Inflammatory macrophage treated with lipopolysaccharide for 4 hours (primary cell): ENCODE results near the gene BAZ2A.

ENCODE experiments used
- DNase-seq: peaks from one replicate; pipeline ENCODE4 v3.0.0-alpha.2; 2020

The BAZ2A gene

GRCh38 chr12:56634837-56635791 is 5.0 kb upstream of the BAZ2A start:
- DNase-seq: peak; percentile 62

- DNase-seq: no peak
Observed at GRCh38 chr12:56634242-56634836, 4.2 kb upstream of the BAZ2A start.

- no peak for DNase-seq
Observed at GRCh38 chr12:56633468-56634241, 3.5 kb upstream of the BAZ2A start.

- no peak for DNase-seq
Observed at GRCh38 chr12:56632701-56633467, 2.8 kb upstream of the BAZ2A start.

GRCh38 chr12:56631790-56632700 is 1.9 kb upstream of the BAZ2A start:
- peak; percentile 80 for DNase-seq

DNA sequence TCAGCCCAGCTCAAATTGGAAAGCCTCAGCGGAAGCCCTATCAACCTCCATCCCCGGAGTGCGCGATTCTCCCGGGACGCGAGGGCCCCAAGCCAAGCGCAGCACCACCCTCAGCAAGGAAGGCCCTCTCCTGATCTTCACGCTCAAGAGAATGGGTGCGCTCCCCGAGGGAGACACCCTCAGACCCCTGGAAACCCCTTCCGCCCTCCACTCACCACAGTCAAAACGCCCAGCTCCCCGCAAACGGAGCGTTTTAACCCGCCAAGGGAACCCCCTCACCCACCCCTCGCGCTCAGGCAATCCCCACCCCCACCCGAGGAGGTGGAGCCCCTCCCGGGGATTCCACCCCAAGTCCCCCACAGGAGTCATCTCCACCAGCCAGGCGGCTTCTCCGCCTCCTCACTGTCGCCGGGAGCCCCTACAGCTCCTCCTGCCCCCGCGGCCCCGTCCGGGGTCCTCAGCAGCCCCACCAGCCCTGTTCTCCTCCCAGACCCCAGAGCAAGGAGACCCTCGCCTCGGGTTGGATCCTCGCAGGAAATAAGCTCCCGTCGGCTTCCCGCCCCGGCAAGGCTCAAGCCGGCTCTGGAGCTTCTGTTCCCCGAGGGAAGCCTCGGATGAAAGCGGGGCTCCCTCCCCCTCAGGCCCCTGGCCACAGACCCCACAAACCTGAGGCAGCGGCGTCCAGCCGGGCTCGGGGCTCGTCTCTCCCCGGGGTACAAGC is 507 bp downstream of the BAZ2A start:
- DNase-seq: peak; percentile 49

DNA sequence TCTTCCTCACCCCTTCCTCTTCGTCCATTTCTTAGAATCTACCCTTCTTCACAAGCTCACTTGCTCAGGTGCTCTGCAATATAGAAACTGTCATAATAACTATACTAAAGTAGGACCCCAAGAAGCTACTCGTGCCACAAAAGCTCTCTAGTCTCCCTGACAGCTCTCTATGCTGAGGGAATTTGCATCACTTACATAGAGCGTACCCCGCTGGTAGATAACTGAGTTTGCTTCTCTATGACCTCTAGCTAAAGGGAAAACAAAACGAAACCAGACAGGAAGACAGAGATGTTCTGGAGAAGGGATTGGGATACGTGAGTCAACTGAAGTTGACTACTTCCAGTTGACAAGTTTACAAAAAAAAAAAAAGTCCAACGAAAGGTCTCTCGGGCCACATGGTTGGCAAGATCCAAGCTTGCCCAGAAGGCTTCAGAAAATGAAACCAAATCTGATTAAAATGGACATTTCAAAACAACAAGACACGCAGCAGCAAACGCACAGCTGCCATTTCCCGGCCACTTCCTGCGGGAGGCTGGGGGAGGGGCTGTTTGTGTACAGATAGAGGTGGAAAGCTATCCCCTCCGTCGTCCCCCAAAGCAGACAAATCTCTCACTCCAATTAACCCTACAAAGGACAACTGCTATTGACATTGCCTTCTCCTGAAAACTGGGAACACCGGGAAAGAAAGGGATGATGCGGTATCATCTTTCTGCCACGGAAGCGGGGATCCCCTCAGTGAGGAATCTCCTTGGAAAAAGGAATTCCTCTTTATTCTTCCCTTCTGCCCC is 1.3 kb downstream of the BAZ2A start:
- DNase-seq: peak; percentile 91

DNA sequence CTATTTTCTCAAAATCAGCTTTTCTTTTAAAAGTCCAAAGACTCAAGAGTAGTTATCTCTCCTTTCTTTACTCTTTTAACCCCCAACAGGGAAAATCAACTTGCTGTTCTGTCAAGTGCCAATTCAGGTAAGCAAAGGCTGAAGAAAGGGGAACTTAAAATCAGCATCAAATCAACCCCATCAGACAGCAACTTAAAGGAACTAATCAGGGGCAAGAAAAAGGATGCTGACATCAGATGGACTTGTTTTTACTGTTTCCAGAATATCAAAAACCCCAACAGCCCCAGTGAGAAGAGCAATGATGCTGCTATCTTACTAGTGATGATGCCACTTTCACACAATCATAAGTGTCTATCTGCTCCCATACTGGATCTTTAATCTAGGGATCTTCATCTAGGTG is 3.4 kb downstream of the BAZ2A start:
- no peak for DNase-seq

- DNase-seq: no peak
Observed at GRCh38 chr12:56622535-56622934, 7.6 kb downstream of the BAZ2A start.

- no peak for DNase-seq
Observed at GRCh38 chr12:56616925-56617324, 13.2 kb downstream of the BAZ2A start.

GRCh38 chr12:56616244-56616643 is 13.9 kb downstream of the BAZ2A start:
- no peak for DNase-seq

GRCh38 chr12:56614627-56615026 is 15.5 kb downstream of the BAZ2A start:
- no peak for DNase-seq

GRCh38 chr12:56604355-56604754 is 25.8 kb downstream of the BAZ2A start:
- DNase-seq: no peak

- DNase-seq: no peak
Observed at GRCh38 chr12:56602239-56602638, 27.9 kb downstream of the BAZ2A start.

DNA sequence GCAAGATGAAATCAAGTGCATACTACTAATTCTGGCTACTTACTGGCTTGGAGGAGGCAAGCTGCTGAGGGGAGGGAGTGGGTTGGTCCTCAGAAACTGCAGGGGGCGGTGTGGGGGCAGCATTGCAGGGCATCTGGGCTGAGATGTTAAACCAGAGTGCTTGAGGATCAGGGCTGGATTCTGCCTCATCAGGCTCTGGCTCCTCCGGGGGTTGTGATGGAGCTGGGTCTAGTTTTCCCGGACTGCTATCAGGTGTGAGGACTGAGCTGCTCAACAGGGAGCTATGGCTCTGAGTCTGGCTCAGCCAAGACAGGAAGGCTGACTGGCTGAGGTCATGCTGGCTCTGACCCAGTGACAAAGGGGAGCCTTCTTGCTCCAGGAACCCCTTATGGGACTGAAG is 28.6 kb downstream of the BAZ2A start:
- DNase-seq: no peak

- no peak for DNase-seq
Observed at GRCh38 chr12:56600753-56601152, 29.4 kb downstream of the BAZ2A start.

DNA sequence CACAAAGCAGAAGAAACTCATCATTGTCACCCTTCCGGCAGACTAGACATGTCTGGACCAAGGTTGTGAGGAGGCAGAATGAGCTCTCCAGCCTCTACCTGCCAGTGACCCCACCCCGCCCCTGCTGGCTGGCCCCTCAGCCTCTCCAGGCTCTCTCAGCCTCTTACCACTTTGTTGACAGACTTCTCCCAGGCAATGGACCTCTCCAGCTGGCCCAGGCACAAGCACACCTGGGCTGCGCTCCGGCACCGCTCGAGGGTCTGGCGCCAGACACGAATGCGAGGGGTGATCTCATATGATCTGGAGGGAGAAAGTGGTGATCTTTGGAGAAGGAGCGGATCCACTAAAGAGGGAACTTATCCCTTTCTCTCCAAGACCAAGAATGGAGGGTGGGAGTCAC is 30.3 kb downstream of the BAZ2A start:
- no peak for DNase-seq

DNA sequence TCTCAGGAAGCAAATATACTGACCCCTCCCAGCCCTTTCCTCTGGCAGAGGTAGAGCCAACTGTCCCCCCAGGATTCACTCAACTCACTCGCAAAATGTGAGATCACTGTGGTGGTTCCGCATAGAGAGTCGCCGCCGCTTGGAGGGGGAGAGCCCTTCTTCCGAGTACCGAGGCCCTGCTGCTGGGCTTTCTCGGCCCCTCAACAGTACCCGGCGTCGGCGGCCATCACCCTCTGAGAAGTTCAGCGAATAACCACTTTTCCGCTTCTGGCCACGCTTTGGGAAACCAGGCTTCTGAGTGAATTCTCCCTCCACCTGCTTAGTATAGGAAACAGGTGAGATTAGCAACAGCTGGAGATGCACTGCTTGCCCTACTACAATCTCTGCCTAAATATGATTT is 31.1 kb downstream of the BAZ2A start:
- DNase-seq: no peak

- DNase-seq: no peak
Observed at GRCh38 chr12:56596815-56597214, 33.3 kb downstream of the BAZ2A start.
